Peyer's patch (tissue), 4 donors: ENCODE results near the gene SHC3.

ENCODE experiments used
- CTCF ChIP-seq, 6 experiments: fragments of 450-650 bp in 4 of 6; fragments of 200-600 bp in 2 of 6; sonication (generic) in 1 of 6; IDR thresholded peaks; one replicate each; pipeline ENCODE4 v1.5.1; 2017 to 2019; ENCODE audit warnings: antibody characterized with exemption in 6 of 6, mild to moderate bottlenecking in 3 of 6, moderate library complexity in 1 of 6
- POLR2A ChIP-seq, 2 donors: fragments of 450-650 bp; IDR thresholded peaks; one replicate each; pipeline ENCODE4 v1.5.1; 2017; ENCODE audit warnings: antibody characterized with exemption in 2 of 2, mild to moderate bottlenecking in 2 of 2, moderate library complexity in 2 of 2

GRCh38 chr9:89008055-89008743, 170.4 kb downstream of the SHC3 start:
- TF ChIP-seq CTCF (IDR thresholded peaks at IDR 0.05) (no peak), POLR2A (IDR thresholded peaks at IDR 0.05) (no peak)
